Prostate gland (tissue), 2 donors: ENCODE results near the gene PLRG1. TPM values are rescaled to one million over a fixed set of nuclear protein-coding genes. Genes with fewer than 3 reads are reported as not detected.

ENCODE experiments used
- DNase-seq: peaks from one replicate; pipeline ENCODE4 v3.0.0-alpha.2; 2019; ENCODE audit warnings: low spot score
- H3K27ac ChIP-seq, 2 donors: fragments of 200-600 bp; sonication (generic); 2 replicates each; pipeline ENCODE4 v1.5.1; 2017 to 2019
- H3K27me3 ChIP-seq: fragments of 200-600 bp; sonication (generic); replicated peaks from 2 replicates; pipeline ENCODE4 v1.5.1; 2019; ENCODE audit not compliant: insufficient read depth
- H3K36me3 ChIP-seq, 2 donors: fragments of 200-600 bp; sonication (generic); 1 replicate in 1 of 2; 2 replicates in 1 of 2; pipeline versions ENCODE4 v1.5.1 to v1.8.1; 2017 to 2019
- H3K4me1 ChIP-seq: fragments of 200-600 bp; sonication (generic); replicated peaks from 2 replicates; pipeline ENCODE4 v1.5.1; 2019
- H3K4me3 ChIP-seq, 2 donors: fragments of 200-600 bp; sonication (generic); 2 replicates each; pipeline ENCODE4 v1.5.1; 2017 to 2019
- H3K9me3 ChIP-seq: fragments of 200-600 bp; sonication (generic); 2 replicates; pipeline ENCODE4 v1.5.1; 2017
- POLR2A ChIP-seq: fragments of 450-650 bp; IDR thresholded peaks from one replicate; pipeline ENCODE4 v1.6.1; 2016; ENCODE audit warnings: antibody characterized with exemption, mild to moderate bottlenecking
- POLR2AphosphoS5 ChIP-seq: sonication (generic); formaldehyde crosslinking; IDR thresholded peaks from one replicate; pipeline ENCODE4 v1.6.1; 2017; ENCODE audit warnings: antibody characterized with exemption
- WGBS: methylation state at CpG from one replicate; pipeline ENCODE4 v1.1.5; 2018; 5-methylcytosine and 5-hydroxymethylcytosine counted together
- intact Hi-C: fragments of 100-400 bp; cut with DNase I; formaldehyde crosslinking; loops from one replicate; pipeline ENCODE4 v1.14.2; 2022
- total RNA-seq, 2 donors: library from RNA; depleted of rRNA; stranded (reverse); fragments of >200 nt; gene quantifications; one replicate each; pipeline ENCODE4 v1.1.0, GENCODE V29; 2016
- TF ChIP-seq, protein P1 (sequence below), 4 experiments: fragments of 200-600 bp in 2 of 4; fragments of 450-650 bp in 2 of 4; sonication (generic) in 2 of 4; IDR thresholded peaks; 1 replicate in 3 of 4; 2 replicates in 1 of 4; pipeline ENCODE4 v1.5.1; 2016 to 2019; ENCODE audit warnings: antibody characterized with exemption in 4 of 4, mild to moderate bottlenecking in 2 of 4, moderate library complexity in 2 of 4

Gene PLRG1
- total RNA-seq, 2 donors from 2014 or later = 28.2 to 48.3 TPM

DNA sequence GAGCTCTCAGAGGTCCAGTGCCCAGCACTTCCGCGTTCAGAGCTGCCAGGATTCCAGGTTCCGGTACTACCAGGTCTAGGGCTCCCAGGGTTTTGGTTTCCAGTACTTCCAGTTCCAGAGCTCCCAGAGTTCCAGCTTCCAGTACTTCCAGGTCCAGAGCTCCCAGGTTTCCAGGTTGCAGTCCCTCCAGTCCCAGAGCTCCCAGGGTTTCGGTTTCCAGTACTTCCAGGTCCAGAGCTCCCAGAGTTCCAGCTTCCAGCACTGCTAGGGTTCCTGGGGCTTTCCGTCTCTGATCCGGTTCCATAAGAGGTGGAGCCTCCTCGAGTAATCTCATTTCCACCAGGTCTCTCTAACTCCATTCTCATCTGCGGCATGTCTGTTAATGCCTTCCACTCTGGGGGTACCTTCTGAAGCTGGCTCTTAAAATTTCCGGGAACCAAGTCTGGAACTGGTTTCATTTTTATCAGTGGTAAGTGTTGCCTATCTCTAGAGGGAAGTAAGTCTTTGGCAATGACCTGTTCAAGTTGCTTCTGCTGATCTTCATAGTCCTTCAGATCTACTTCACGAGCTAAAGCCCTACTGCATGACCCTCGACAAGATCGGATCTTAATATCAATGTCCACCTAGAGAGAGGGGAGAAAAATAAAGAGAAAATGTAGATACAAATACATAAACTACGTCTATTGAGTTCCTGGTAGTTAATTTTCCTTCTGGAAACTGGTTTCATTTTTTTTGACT is 36.3 kb upstream of the PLRG1 start:
- no peaks in the 10 kb centered on the region for H3K27me3 ChIP-seq
- TF ChIP-seq, protein P1, sequence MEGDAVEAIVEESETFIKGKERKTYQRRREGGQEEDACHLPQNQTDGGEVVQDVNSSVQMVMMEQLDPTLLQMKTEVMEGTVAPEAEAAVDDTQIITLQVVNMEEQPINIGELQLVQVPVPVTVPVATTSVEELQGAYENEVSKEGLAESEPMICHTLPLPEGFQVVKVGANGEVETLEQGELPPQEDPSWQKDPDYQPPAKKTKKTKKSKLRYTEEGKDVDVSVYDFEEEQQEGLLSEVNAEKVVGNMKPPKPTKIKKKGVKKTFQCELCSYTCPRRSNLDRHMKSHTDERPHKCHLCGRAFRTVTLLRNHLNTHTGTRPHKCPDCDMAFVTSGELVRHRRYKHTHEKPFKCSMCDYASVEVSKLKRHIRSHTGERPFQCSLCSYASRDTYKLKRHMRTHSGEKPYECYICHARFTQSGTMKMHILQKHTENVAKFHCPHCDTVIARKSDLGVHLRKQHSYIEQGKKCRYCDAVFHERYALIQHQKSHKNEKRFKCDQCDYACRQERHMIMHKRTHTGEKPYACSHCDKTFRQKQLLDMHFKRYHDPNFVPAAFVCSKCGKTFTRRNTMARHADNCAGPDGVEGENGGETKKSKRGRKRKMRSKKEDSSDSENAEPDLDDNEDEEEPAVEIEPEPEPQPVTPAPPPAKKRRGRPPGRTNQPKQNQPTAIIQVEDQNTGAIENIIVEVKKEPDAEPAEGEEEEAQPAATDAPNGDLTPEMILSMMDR (IDR thresholded peaks at IDR 0.05) = no peak
- TF ChIP-seq POLR2AphosphoS5 (no peak), POLR2A (no peak)
- no peaks in the 10 kb centered on the region for H3K36me3 ChIP-seq
- 95% methylated on average over 13 of the region's 13 CpGs for WGBS
- no peak overlapping the region for H3K4me3 ChIP-seq
- intact Hi-C loops = no loop called here
- no peaks in the 10 kb centered on the region for H3K4me1 ChIP-seq
- DNase-seq = no peak
- H3K9me3 ChIP-seq = no peaks in the 10 kb centered on the region
- no peak overlapping the region for H3K27ac ChIP-seq

DNA sequence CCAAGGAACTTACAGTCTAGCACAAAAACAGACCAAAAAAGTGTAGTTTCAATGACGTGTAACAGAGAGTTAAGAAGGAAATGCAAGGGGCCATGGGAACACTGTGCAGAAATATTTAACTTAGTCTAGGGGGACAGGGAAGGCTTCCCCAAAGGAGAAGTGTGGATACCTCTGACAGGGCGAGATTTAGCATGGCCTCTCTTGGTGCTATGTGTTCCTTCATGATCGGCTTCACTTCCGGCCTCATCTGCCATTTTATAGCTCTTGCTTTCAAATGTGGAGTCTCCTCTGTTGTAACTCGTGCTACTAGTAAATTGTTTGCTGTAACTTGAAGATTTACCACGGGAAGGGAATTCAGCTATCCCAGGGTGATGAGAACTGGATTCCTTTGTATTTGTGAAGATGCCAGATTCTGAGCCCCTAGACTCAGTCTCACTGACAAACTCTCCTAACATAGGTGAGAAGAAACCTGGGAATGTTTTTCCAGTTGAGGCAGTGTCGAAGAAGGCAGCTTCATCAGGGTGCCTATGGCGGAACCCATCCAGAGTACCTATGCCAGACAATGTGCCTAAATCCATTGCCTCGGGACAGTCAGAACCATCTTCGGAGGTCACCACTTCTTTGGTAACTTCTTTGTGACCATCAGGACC is 35.3 kb upstream of the PLRG1 start:
- intact Hi-C loops = no loop called here
- H3K9me3 ChIP-seq = no peaks in the 10 kb centered on the region
- TF ChIP-seq, protein P1 (IDR thresholded peaks at IDR 0.05) = no peak
- TF ChIP-seq POLR2AphosphoS5 (no peak), POLR2A (no peak)
- no peak for DNase-seq
- 88% methylated on average over 10 of the region's 10 CpGs for WGBS
- no peaks in the 10 kb centered on the region for H3K36me3 ChIP-seq
- H3K4me3 ChIP-seq = no peak overlapping the region
- no peak overlapping the region for H3K27ac ChIP-seq
- H3K4me1 ChIP-seq = no peaks in the 10 kb centered on the region
- no peaks in the 10 kb centered on the region for H3K27me3 ChIP-seq

DNA sequence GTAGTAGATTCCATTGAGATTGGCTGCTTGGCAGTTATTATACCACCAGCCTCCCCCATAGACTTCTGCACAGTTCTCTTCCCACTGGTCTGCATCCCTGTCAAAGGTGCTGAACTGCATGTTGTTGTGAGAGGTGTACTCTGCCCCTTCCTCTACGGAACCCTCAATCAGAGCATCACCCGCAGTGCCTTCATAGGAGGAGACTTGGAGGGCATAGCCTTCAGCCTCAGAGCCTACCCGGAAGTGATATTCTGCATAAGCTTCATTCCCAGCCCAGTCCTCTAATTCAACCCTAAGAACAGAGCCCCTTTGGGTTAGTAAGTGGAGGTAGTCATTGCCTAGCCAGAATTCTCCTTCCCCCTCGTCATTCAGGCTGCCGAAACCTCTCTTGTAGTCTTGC is 34.1 kb upstream of the PLRG1 start:
- intact Hi-C loops = no loop called here
- Histone ChIP-seq H3K9me3 (no peaks in the 10 kb centered on the region), H3K4me3 (no peak overlapping the region), H3K4me1 (no peaks in the 10 kb centered on the region), H3K27ac (no peak overlapping the region), H3K27me3 (no peaks in the 10 kb centered on the region), H3K36me3 (no peaks in the 10 kb centered on the region)
- 88% methylated on average over 5 of the region's 5 CpGs for WGBS
- no peak for DNase-seq
- TF ChIP-seq POLR2A = no peak
- no peak for TF ChIP-seq POLR2AphosphoS5
- TF ChIP-seq, protein P1 (IDR thresholded peaks at IDR 0.05) = no peak

DNA sequence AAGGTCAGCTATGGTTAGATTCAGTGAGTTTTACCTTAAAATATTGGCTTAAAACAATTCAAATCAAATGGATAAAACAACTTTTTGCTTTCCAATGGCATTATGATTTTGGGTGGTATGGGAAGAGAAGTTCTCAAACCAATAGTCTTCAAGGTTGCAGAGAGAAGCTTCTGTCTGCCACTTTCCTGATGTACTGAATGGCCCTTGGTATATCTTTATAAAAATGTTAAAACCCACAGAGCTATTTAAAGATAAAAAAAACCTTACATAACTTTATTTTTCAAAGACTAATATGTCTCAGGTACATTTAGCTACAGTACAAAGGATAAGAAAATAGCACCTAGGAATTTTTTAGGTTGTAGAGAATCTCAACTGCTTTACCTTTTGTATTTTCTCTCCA is 33.5 kb upstream of the PLRG1 start:
- Histone ChIP-seq H3K9me3 (no peaks in the 10 kb centered on the region), H3K36me3 (no peaks in the 10 kb centered on the region), H3K4me1 (no peaks in the 10 kb centered on the region), H3K4me3 (no peak overlapping the region), H3K27ac (no peak overlapping the region), H3K27me3 (no peaks in the 10 kb centered on the region)
- TF ChIP-seq POLR2A (no peak), POLR2AphosphoS5 (no peak)
- TF ChIP-seq, protein P1 (IDR thresholded peaks at IDR 0.05) = no peak
- no peak for DNase-seq
- intact Hi-C loops = no loop called here

DNA sequence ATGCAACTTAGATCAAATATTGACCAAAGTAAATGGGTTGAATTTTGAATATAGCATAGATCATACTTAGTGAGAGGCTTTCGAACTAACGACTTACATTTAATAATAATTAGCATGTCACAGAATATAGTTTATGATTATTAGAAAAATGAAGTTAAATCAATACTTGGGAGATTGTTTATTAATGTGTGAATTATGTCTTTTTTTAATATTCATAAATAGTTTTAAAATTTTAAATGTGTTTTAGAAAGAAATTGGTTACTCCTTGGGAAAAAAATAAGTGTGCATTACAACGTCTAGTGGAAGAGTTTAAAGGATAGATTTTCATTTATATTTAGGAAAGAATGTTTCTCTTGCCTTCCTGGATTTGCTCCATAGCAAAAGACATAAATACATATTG is 33.0 kb upstream of the PLRG1 start:
- DNase-seq = no peak
- H3K27me3 ChIP-seq = no peaks in the 10 kb centered on the region
- no peak overlapping the region for H3K4me3 ChIP-seq
- 92% methylated on average over 3 of the region's 3 CpGs for WGBS
- H3K36me3 ChIP-seq = no peaks in the 10 kb centered on the region
- intact Hi-C loops = no loop called here
- H3K27ac ChIP-seq = no peak overlapping the region
- TF ChIP-seq POLR2AphosphoS5 (no peak), POLR2A (no peak)
- TF ChIP-seq, protein P1 (IDR thresholded peaks at IDR 0.05) = no peak
- no peaks in the 10 kb centered on the region for H3K4me1 ChIP-seq
- no peaks in the 10 kb centered on the region for H3K9me3 ChIP-seq
